Ishikawa (cell line): ENCODE results near the gene PKNOX1.
"Not testable (repeated sequence)": the region's sequence is repeated elsewhere in the genome, so short reads cannot be mapped to it uniquely, and the experiment has no call there.

ENCODE experiments used
- CEBPB ChIP-seq: IDR thresholded peaks from 2 replicates; pipeline ENCODE4 v1.6.1; 2012
- EGR1 ChIP-seq: IDR thresholded peaks from 2 replicates; pipeline ENCODE4 v1.6.1; 2012
- EP300 ChIP-seq: IDR thresholded peaks from 2 replicates; pipeline ENCODE4 v1.6.1; 2012; ENCODE audit warnings: borderline replicate concordance
- MAX ChIP-seq: IDR thresholded peaks from 2 replicates; pipeline ENCODE4 v1.6.1; 2012
- NFIC ChIP-seq: IDR thresholded peaks from 2 replicates; pipeline ENCODE4 v1.6.1; 2012
- RAD21 ChIP-seq: IDR thresholded peaks from 2 replicates; pipeline ENCODE4 v1.6.1; 2012; ENCODE audit warnings: low read depth
- TCF12 ChIP-seq: IDR thresholded peaks from 2 replicates; pipeline ENCODE4 v1.6.1; 2012; ENCODE audit warnings: low read depth
- ZBTB7A ChIP-seq: IDR thresholded peaks from 2 replicates; pipeline ENCODE4 v1.6.1; 2012; ENCODE audit warnings: low read depth
- TF ChIP-seq, protein P1 (sequence below): IDR thresholded peaks from 2 replicates; pipeline ENCODE4 v1.6.1; 2012

Gene PKNOX1

DNA sequence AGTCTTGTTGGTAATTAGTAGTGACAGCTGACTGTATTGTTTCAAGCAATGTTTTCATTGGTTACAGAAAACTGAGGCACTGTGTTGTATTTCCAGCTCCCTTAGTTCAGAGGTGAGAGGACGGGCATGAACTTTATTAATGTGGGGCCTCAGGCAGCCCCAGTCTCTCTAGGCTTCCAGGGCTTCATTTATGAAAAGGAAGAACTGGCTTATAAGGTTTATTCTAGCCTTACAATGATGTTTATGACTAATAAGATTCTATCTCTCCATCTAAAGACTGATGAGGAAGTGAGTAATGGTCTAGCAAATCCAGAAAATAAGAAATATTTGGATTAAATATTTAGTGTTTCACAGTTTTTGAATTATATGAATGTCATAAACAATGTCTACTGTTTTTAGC lies 59.7 kb downstream of the PKNOX1 start:
- TF ChIP-seq EGR1 (no peak), CEBPB (no peak)

DNA sequence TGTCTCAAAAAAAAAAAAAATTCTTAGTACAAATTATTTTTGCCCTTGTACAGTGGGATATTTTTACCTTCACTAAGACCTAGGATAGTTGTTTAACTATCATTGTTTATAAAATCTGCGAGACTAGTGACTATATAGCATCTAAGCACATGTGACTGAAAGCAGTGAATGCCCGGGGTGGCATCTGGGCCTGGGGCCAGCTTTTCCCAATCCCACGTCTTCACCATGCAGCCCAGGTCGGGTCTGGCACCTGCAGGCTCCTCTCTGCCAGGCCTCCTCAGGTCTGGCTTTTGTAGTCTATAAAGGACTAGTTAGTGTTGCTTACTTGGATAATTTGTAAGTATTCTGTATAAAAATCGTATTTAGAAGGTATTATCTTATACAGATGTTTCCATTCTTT lies 60.5 kb downstream of the PKNOX1 start:
- TF ChIP-seq, protein P1, sequence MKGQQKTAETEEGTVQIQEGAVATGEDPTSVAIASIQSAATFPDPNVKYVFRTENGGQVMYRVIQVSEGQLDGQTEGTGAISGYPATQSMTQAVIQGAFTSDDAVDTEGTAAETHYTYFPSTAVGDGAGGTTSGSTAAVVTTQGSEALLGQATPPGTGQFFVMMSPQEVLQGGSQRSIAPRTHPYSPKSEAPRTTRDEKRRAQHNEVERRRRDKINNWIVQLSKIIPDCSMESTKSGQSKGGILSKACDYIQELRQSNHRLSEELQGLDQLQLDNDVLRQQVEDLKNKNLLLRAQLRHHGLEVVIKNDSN: no peak
- no peak for TF ChIP-seq TCF12
- no peak for TF ChIP-seq ZBTB7A
- no peak for TF ChIP-seq MAX
- no peak for TF ChIP-seq RAD21

- TF ChIP-seq NFIC, CEBPB, EP300: not testable (repeated sequence)
Observed at GRCh38 chr21:43075170-43076022, 101.0 kb downstream of the PKNOX1 start, which contains the start of gene CBS. CBS (minus strand) TSS chr21:43075835; CDS start chr21:43072193, 3,642 bp downstream.
